ENCODE measurements around the gene CELA2A. TPM values are rescaled to one million over a fixed set of nuclear protein-coding genes. Genes with fewer than 3 reads are reported as not detected.
"Not testable (repeated sequence)": the region's sequence is repeated elsewhere in the genome, so short reads cannot be mapped to it uniquely, and the experiment has no call there.

The CELA2A gene
- total and polyA plus RNA-seq, 4 donors, result 0.63 to 1.8 (median 1.3) TPM; not detected in 1

DNA sequence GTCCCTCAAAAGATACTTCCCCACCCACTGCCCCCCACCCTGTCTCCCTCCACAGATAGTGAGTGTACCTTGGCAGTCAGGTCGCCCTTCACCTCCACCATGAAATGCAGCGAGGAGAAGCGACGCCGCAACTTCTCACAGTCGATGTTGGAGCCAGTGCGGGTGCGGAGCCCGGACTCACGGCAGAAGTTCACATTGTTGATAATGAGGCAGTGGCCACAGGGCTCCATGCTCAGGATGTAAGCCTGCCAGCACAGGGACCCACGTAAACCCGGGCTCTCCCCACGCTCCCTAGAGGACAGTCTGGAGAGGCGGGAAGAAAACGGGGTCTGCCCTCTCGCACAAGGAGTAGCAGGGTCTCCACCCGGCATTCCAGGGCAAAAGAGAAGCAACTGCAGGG, 50.3 kb downstream of the CELA2A start:
- 95 to 96% methylated on average over 17 of the region's 17 CpGs for WGBS, 2 donors
- peak in 1 of 2 donors; percentile 57 for DNase-seq
- H3K36me3 ChIP-seq (ENCODE audit: control insufficient read depth in 1 of 2, insufficient read depth in 2 of 2, low read length in 1 of 2), result peaks cover 0 to 5% of the 10 kb centered on the region in 2 donors
- ATAC-seq (ENCODE audit: low FRiP score), result no peak
- H3K9me3 ChIP-seq (ENCODE audit: control insufficient read depth, low read length), result no peaks in the 10 kb centered on the region
- H3K4me1 ChIP-seq (ENCODE audit: control insufficient read depth in 1 of 2, insufficient read depth in 2 of 2, low read length in 2 of 2), result no peaks in the 10 kb centered on the region
- intact Hi-C loops (cut with DNase I), result no loop called here
- no peak overlapping the region for H3K4me3 ChIP-seq (ENCODE audit: low read length in 2 of 2)
- no peaks in the 10 kb centered on the region for H3K27me3 ChIP-seq (ENCODE audit: control insufficient read depth in 1 of 2, insufficient read depth in 2 of 2, low read length in 1 of 2)
- H3K27ac ChIP-seq (ENCODE audit: low read depth in 1 of 2, low read length in 2 of 2), result no peak overlapping the region

DNA sequence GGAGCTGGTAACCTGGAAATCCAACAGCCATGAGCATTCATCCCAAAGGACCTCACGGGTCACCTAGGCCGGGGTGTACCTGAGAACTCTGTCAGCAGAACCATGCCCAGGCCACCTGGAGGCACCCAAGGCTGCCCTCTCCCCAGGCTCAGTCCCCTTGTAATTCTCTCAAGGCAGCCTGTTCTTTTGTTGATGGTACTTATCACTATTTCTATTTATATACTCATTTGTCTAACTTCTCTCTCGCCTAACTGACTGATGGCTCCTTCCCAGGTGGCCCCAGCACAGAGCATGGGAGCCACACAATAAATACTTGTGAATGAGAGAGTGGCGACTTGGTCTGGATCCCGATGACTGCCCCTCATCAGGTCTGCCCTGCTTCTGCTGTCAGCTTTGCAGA, 50.7 kb downstream of the CELA2A start:
- intact Hi-C loops (cut with DNase I), result no loop called here
- ATAC-seq (ENCODE audit: low FRiP score), result no peak
- 89 to 92% methylated on average over 5 of the region's 5 CpGs for WGBS, 2 donors

DNA sequence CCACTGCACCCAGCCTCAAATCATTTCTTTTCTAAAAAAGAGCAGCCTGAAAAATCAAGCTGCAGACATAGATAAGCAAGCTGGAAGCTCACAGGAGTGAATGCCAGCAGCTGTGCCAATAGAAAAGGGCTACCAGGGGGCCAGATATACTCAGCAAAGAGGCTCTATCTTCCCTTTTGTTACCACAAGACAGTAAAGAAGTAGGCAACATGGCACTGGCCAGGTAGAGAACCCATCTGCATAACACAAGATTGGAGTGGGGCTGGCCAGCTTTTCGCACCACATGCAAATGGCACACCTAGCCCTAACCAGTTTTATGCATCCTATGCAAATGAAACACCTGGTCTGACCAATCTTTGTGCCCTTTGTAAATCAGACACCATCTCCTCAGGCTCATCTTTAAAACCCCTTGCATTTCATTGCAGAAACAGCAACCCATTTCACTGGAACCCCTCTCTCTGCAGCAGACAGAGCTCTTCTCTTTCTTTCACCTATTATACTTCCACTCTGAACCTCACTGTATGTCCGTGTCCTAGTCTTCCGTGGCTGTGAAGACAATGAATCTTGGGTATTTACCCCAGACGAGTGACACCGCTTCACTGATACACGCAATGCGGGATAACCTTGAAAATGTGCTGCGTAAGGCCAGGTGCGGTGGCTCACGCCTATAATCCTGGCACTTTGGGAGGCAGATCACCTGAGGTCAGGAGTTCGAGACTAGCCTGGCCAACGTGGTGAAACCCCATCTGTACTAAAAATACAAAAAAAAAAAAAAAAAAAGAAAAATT, 52.4 kb downstream of the CELA2A start:
- no peaks in the 10 kb centered on the region for H3K4me1 ChIP-seq (ENCODE audit: control insufficient read depth in 1 of 2, insufficient read depth in 2 of 2, low read length in 2 of 2)
- no peak overlapping the region for H3K4me3 ChIP-seq (ENCODE audit: low read length in 2 of 2)
- no peak for ATAC-seq (ENCODE audit: low FRiP score)
- no peak overlapping the region for H3K27ac ChIP-seq (ENCODE audit: low read depth in 1 of 2, low read length in 2 of 2)
- 87 to 92% methylated on average over 12 of the region's 12 CpGs for WGBS, 2 donors
- no peaks in the 10 kb centered on the region for H3K9me3 ChIP-seq (ENCODE audit: control insufficient read depth, low read length)
- peaks cover 0 to 2% of the 10 kb centered on the region in 2 donors for H3K36me3 ChIP-seq (ENCODE audit: control insufficient read depth in 1 of 2, insufficient read depth in 2 of 2, low read length in 1 of 2)
- peak in 1 of 2 donors; percentile 30 for DNase-seq
- H3K27me3 ChIP-seq (ENCODE audit: control insufficient read depth in 1 of 2, insufficient read depth in 2 of 2, low read length in 1 of 2), result no peaks in the 10 kb centered on the region
- intact Hi-C loops (cut with DNase I), result no loop called here

More for the DNA sequence above, 50.7 kb downstream of the CELA2A start:
- no peaks in the 10 kb centered on the region for H3K4me1 ChIP-seq (ENCODE audit: control insufficient read depth in 1 of 2, insufficient read depth in 2 of 2, low read length in 2 of 2)
- H3K27ac ChIP-seq (ENCODE audit: low read depth in 1 of 2, low read length in 2 of 2), result no peak overlapping the region
- peak in 1 of 2 donors; percentile 27 for DNase-seq
- H3K27me3 ChIP-seq (ENCODE audit: control insufficient read depth in 1 of 2, insufficient read depth in 2 of 2, low read length in 1 of 2), result no peaks in the 10 kb centered on the region
- H3K9me3 ChIP-seq (ENCODE audit: control insufficient read depth, low read length), result no peaks in the 10 kb centered on the region
- H3K36me3 ChIP-seq (ENCODE audit: control insufficient read depth in 1 of 2, insufficient read depth in 2 of 2, low read length in 1 of 2), result peaks cover 0 to 5% of the 10 kb centered on the region in 2 donors
- H3K4me3 ChIP-seq (ENCODE audit: low read length in 2 of 2), result no peak overlapping the region

DNA sequence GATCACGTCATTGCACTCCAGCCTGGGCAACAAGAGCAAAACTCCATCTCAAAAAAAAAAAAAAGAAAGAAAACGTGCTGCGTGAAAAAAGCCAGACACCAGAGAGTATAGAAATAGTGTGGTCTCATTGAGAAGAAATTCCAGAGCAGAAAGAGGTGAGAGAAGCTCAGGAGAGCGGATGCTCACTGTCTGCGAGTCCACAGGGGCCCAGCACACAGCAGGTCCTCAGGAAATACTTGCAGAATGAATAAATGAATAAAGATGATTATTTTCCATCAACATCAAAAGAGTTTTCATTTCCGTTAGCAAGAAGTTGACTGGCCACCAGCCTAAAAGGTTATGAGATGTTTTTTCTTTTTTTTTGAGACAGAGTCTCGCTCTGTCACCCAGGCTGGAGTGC, 53.1 kb downstream of the CELA2A start:
- WGBS, 2 donors, result 82% methylated on average over 7 of the region's 7 CpGs
- Histone ChIP-seq H3K4me1 (ENCODE audit: control insufficient read depth in 1 of 2, insufficient read depth in 2 of 2, low read length in 2 of 2) (no peaks in the 10 kb centered on the region), H3K4me3 (ENCODE audit: low read length in 2 of 2) (no peak overlapping the region), H3K9me3 (ENCODE audit: control insufficient read depth, low read length) (no peaks in the 10 kb centered on the region), H3K27ac (ENCODE audit: low read depth in 1 of 2, low read length in 2 of 2) (no peak overlapping the region), H3K27me3 (ENCODE audit: control insufficient read depth in 1 of 2, insufficient read depth in 2 of 2, low read length in 1 of 2) (no peaks in the 10 kb centered on the region), H3K36me3 (ENCODE audit: control insufficient read depth in 1 of 2, insufficient read depth in 2 of 2, low read length in 1 of 2) (peaks cover 0 to 2% of the 10 kb centered on the region in 2 donors)
- no peak for ATAC-seq (ENCODE audit: low FRiP score)
- DNase-seq, result no peak
- intact Hi-C loops (cut with DNase I), result no loop called here

DNA sequence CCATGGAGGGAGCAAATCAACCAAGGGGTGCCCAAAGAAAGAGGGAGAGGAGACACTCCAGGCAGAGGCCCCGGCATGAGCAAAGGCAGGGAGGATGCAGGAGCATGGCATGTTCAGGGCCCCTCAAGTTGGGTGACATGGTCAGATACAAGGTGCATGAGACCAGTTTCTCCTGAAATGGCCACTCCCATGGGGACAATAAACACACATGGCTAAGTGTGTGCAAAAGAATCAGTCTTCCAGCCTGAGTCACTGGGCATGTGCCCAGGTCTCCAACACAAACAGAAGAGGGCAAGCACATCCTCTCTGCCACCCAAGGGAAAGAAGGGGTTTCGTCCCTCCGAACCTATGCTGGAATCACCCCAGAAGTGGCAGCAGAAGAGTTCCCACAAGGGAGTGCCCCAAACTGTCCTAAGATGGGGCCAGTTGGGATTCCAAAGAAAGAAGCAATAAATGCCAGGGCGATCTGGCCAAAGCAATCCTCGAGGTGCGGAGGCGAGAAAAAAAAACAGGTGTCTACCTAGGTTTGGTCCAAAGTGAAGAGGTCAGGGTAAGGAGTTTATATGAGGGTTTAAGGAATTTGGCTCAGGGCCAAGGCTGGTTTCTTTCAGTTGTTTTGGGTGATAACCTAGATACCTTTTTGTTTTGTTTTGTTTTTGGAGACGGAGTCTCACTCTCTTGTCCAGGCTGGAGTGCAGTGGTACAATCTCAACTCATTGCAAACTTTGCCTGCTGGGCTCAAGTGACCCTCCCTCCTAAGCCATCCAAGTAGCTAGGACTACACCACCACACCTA, 54.3 kb downstream of the CELA2A start:
- H3K27ac ChIP-seq (ENCODE audit: low read depth in 1 of 2, low read length in 2 of 2), result no peak overlapping the region
- no peaks in the 10 kb centered on the region for H3K9me3 ChIP-seq (ENCODE audit: control insufficient read depth, low read length)
- intact Hi-C loops (cut with DNase I), result no loop called here
- WGBS, 2 donors, result 91 to 92% methylated on average over 8 of the region's 8 CpGs
- H3K4me3 ChIP-seq (ENCODE audit: low read length in 2 of 2), result no peak overlapping the region
- DNase-seq (peak in 1 of 2 donors; percentile 54), ATAC-seq (ENCODE audit: low FRiP score) (no peak)
- H3K4me1 ChIP-seq (ENCODE audit: control insufficient read depth in 1 of 2, insufficient read depth in 2 of 2, low read length in 2 of 2), result no peaks in the 10 kb centered on the region
- no peaks in the 10 kb centered on the region for H3K27me3 ChIP-seq (ENCODE audit: control insufficient read depth in 1 of 2, insufficient read depth in 2 of 2, low read length in 1 of 2)
- peaks cover 0 to 4% of the 10 kb centered on the region in 2 donors for H3K36me3 ChIP-seq (ENCODE audit: control insufficient read depth in 1 of 2, insufficient read depth in 2 of 2, low read length in 1 of 2)

DNA sequence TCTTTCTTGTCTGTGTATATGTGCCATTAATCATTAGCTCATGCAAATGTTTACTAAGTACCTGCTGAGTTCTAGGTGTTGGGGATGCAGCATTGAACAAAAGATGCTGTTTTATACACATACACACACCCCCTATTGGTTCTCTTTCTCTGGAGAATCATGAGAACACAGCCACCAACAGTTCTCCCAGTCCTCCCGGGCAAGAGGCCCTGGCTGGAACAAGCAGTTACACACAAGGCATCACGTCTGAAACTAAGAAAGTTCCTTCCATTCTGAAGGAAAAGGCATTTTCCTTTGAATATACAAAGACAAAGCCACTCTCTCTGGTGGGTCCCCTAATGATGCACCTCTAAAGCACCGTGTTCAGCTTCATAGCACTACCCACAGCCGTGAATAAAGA, 56.7 kb downstream of the CELA2A start:
- Histone ChIP-seq H3K4me3 (ENCODE audit: low read length in 2 of 2) (no peak overlapping the region), H3K27ac (ENCODE audit: low read depth in 1 of 2, low read length in 2 of 2) (no peak overlapping the region), H3K4me1 (ENCODE audit: control insufficient read depth in 1 of 2, insufficient read depth in 2 of 2, low read length in 2 of 2) (no peaks in the 10 kb centered on the region), H3K9me3 (ENCODE audit: control insufficient read depth, low read length) (no peaks in the 10 kb centered on the region), H3K36me3 (ENCODE audit: control insufficient read depth in 1 of 2, insufficient read depth in 2 of 2, low read length in 1 of 2) (peaks cover 0 to 3% of the 10 kb centered on the region in 2 donors), H3K27me3 (ENCODE audit: control insufficient read depth in 1 of 2, insufficient read depth in 2 of 2, low read length in 1 of 2) (no peaks in the 10 kb centered on the region)
- WGBS, 2 donors, result 74 to 75% methylated on average over 4 of the region's 4 CpGs
- ATAC-seq (ENCODE audit: low FRiP score) (no peak), DNase-seq (no peak)
- intact Hi-C loops (cut with DNase I), result no loop called here

DNA sequence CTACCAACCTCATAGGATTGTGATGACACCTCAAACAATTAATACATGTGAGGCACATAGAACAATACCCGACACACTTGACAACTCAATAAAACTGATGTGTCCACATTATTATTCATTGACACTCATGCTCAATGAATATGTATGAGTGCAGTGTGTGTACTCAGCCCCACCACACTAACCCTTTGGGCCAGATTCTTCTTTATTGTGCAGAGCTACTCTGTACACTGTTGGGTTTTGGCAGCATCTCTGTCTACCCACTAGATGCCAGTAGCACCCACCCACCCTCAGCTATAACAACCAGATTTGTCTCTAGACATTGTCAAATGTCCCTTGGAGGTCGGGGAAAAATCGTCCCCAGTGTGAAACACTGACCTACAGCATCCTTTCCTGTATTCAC, 57.4 kb downstream of the CELA2A start:
- no peak for ATAC-seq (ENCODE audit: low FRiP score)
- H3K36me3 ChIP-seq (ENCODE audit: control insufficient read depth in 1 of 2, insufficient read depth in 2 of 2, low read length in 1 of 2), result peaks cover 0 to 3% of the 10 kb centered on the region in 2 donors
- H3K4me1 ChIP-seq (ENCODE audit: control insufficient read depth in 1 of 2, insufficient read depth in 2 of 2, low read length in 2 of 2), result no peaks in the 10 kb centered on the region
- 91 to 92% methylated on average over 3 of the region's 3 CpGs for WGBS, 2 donors
- H3K4me3 ChIP-seq (ENCODE audit: low read length in 2 of 2), result no peak overlapping the region
- DNase-seq, result no peak
- intact Hi-C loops (cut with DNase I), result no loop called here
- no peak overlapping the region for H3K27ac ChIP-seq (ENCODE audit: low read depth in 1 of 2, low read length in 2 of 2)
- no peaks in the 10 kb centered on the region for H3K27me3 ChIP-seq (ENCODE audit: control insufficient read depth in 1 of 2, insufficient read depth in 2 of 2, low read length in 1 of 2)
- no peaks in the 10 kb centered on the region for H3K9me3 ChIP-seq (ENCODE audit: control insufficient read depth, low read length)

DNA sequence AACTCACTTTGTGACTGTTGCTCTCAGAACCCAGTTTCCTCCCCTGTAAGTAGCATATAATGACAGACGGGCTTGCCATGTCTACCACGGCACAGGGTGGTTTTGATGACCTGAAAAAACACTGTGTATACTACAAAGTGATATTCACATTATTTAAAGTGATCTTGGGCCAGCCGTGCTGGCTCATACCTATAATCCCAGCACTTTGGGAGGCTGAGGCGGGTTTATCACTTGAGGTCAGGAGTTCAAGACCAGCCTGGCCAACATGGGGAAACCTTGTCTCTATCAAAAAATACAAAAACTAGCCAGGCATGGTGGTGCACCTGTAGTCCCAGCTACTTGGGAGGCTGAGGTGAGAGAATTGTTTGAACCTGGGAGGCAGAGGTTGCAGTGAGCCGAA, 58.0 kb downstream of the CELA2A start:
- H3K27ac ChIP-seq (ENCODE audit: low read depth in 1 of 2, low read length in 2 of 2); DNase-seq; H3K27me3 ChIP-seq (ENCODE audit: control insufficient read depth in 1 of 2, insufficient read depth in 2 of 2, low read length in 1 of 2); intact Hi-C loops (cut with DNase I); ATAC-seq (ENCODE audit: low FRiP score); H3K36me3 ChIP-seq (ENCODE audit: control insufficient read depth in 1 of 2, insufficient read depth in 2 of 2, low read length in 1 of 2); H3K4me1 ChIP-seq (ENCODE audit: control insufficient read depth in 1 of 2, insufficient read depth in 2 of 2, low read length in 2 of 2); H3K4me3 ChIP-seq (ENCODE audit: low read length in 2 of 2); H3K9me3 ChIP-seq (ENCODE audit: control insufficient read depth, low read length): not testable (repeated sequence)
- 90 to 92% methylated on average over 5 of the region's 5 CpGs for WGBS, 2 donors
